Measurements from ENCODE around the gene GRIN1. TPM values are rescaled to one million over a fixed set of nuclear protein-coding genes. Genes with fewer than 3 reads are reported as not detected.

GRIN1 gene
- total and polyA plus RNA-seq, 7 experiments from 2014 or later = not detected

- H3K27ac ChIP-seq (ENCODE audit: low read depth, low read length) = peak overlapping the region; percentile 59
Measured at GRCh38 chr9:137112564-137113384, 26.2 kb upstream of the GRIN1 start.

GRCh38 chr9:137113385-137114159 is 25.4 kb upstream of the GRIN1 start:
- POLR2A ChIA-PET = interaction anchor here (0.6 to 3.6 kb wide), 8 partner anchors 13 to 129 kb away, joined by 3 to 21 read pairs (median 4); partner anchors contain the start of genes MAN1B1, RNF208 and TUBB4B
- Mint-ChIP-seq H3K4me3 (peak overlapping the region; percentile 36 to 81 (median 69)), H3K27me3 (no peaks in the 10 kb centered on the region), H3K4me1 (peaks cover 0 to 11% (median 5%) of the 10 kb centered on the region in 7 donors), H3K9me3 (no peaks in the 10 kb centered on the region), H3K27ac (peak overlapping the region in 5 of 9 donors; percentile 14 to 78 (median 38)), H3K36me3 (peaks cover 0 to 3% (median 0%) of the 10 kb centered on the region in 5 donors)
- Histone ChIP-seq H3K27me3 (ENCODE audit: control insufficient read depth in 2 of 2, insufficient read depth in 2 of 2, low read length in 2 of 2) (no peaks in the 10 kb centered on the region), H3K27ac (ENCODE audit: low read depth, low read length) (peak overlapping the region; percentile 59), H3K9me3 (ENCODE audit: control insufficient read depth in 2 of 3, low read length in 3 of 3) (no peaks in the 10 kb centered on the region), H3K36me3 (ENCODE audit: control insufficient read depth in 2 of 3, insufficient read depth in 3 of 3, low read length in 3 of 3) (peaks cover 0 to 47% (median 4%) of the 10 kb centered on the region in 3 experiments), H3K4me1 (ENCODE audit: control insufficient read depth in 2 of 2, insufficient read depth in 2 of 2, low read length in 2 of 2) (peaks cover 0 to 4% of the 10 kb centered on the region in 2 donors), H3K4me3 (ENCODE audit: low read length) (no peak overlapping the region)
- intact Hi-C loops (cut with micrococcal nuclease) = loop anchor here (1.0 to 2.0 kb wide), 7 partner anchors 15 to 322 kb away; partner anchors contain the start of genes MAN1B1 (in 1 of the 2), TMEM141 (in 1 of the 2) and TPRN (in 1 of the 2)
- CTCF ChIA-PET = interaction anchor here (2.5 kb wide), 1 partner anchor 18 kb away, joined by 11 read pairs; no protein-coding TSS in a partner anchor
- DNase-seq (peak in 2 of 9 donors; percentile 21 to 28), ATAC-seq (peak; percentile 53)

More at GRCh38 chr9:137112564-137113384, 26.2 kb upstream of the GRIN1 start:
- Histone ChIP-seq H3K36me3 (ENCODE audit: control insufficient read depth in 2 of 3, insufficient read depth in 3 of 3, low read length in 3 of 3) (peaks cover 0 to 54% (median 4%) of the 10 kb centered on the region in 3 experiments), H3K4me3 (ENCODE audit: low read length) (no peak overlapping the region), H3K9me3 (ENCODE audit: control insufficient read depth in 2 of 3, low read length in 3 of 3) (no peaks in the 10 kb centered on the region), H3K4me1 (ENCODE audit: control insufficient read depth in 2 of 2, insufficient read depth in 2 of 2, low read length in 2 of 2) (peaks cover 0 to 4% of the 10 kb centered on the region in 2 donors), H3K27me3 (ENCODE audit: control insufficient read depth in 2 of 2, insufficient read depth in 2 of 2, low read length in 2 of 2) (no peaks in the 10 kb centered on the region)
- ATAC-seq (no peak), DNase-seq (no peak)
- H3K27ac Mint-ChIP-seq = peak overlapping the region in 4 of 9 donors; percentile 14 to 43 (median 26)
- peak overlapping the region in 8 of 10 donors; percentile 47 to 81 (median 72) for H3K4me3 Mint-ChIP-seq
- peaks cover 0 to 3% (median 0%) of the 10 kb centered on the region in 5 donors for H3K36me3 Mint-ChIP-seq
- no peaks in the 10 kb centered on the region for H3K9me3 Mint-ChIP-seq
- no peaks in the 10 kb centered on the region for H3K27me3 Mint-ChIP-seq
- intact Hi-C loops (cut with micrococcal nuclease) = no loop called here
- ChIA-PET CTCF (no interaction called here), POLR2A (interaction anchor here (0.7 to 3.6 kb wide), 5 partner anchors 15 to 129 kb away, joined by 3 to 21 read pairs (median 3); partner anchors contain the start of genes MAN1B1 and TUBB4B)
- H3K4me1 Mint-ChIP-seq = peaks cover 0 to 11% (median 5%) of the 10 kb centered on the region in 7 donors

- ATAC-seq (peak; percentile 17), DNase-seq (no peak)
- H3K36me3 Mint-ChIP-seq = peaks cover 0 to 3% (median 0%) of the 10 kb centered on the region in 5 donors
- H3K4me3 Mint-ChIP-seq = peak overlapping the region in 9 of 10 donors; percentile 45 to 82 (median 66)
- POLR2A ChIA-PET = interaction anchor here (0.6 to 3.6 kb wide), 9 partner anchors 12 to 128 kb away, joined by 3 to 21 read pairs (median 4); partner anchors contain the start of genes MAN1B1, RNF208 and TUBB4B
- Histone ChIP-seq H3K4me3 (ENCODE audit: low read length) (peak overlapping the region; percentile 54), H3K27ac (ENCODE audit: low read depth, low read length) (peak overlapping the region; percentile 81), H3K36me3 (ENCODE audit: control insufficient read depth in 2 of 3, insufficient read depth in 3 of 3, low read length in 3 of 3) (peaks cover 0 to 40% (median 3%) of the 10 kb centered on the region in 3 experiments), H3K4me1 (ENCODE audit: control insufficient read depth in 2 of 2, insufficient read depth in 2 of 2, low read length in 2 of 2) (peaks cover 0 to 4% of the 10 kb centered on the region in 2 donors), H3K9me3 (ENCODE audit: control insufficient read depth in 2 of 3, low read length in 3 of 3) (no peaks in the 10 kb centered on the region), H3K27me3 (ENCODE audit: control insufficient read depth in 2 of 2, insufficient read depth in 2 of 2, low read length in 2 of 2) (no peaks in the 10 kb centered on the region)
- CTCF ChIA-PET = interaction anchor here (2.5 kb wide), 1 partner anchor 18 kb away, joined by 11 read pairs; no protein-coding TSS in a partner anchor
- H3K9me3 Mint-ChIP-seq = no peaks in the 10 kb centered on the region
- no peak overlapping the region for H3K27ac Mint-ChIP-seq
- H3K27me3 Mint-ChIP-seq = no peaks in the 10 kb centered on the region
- peaks cover 0 to 11% (median 5%) of the 10 kb centered on the region in 7 donors for H3K4me1 Mint-ChIP-seq
- intact Hi-C loops (cut with micrococcal nuclease) = loop anchor here (1.0 to 2.0 kb wide), 7 partner anchors 15 to 323 kb away; partner anchors contain the start of genes MAN1B1 (in 1 of the 2), TMEM141 (in 1 of the 2) and TPRN (in 1 of the 2)
Measured at GRCh38 chr9:137114220-137114612, 24.7 kb upstream of the GRIN1 start.

- H3K36me3 ChIP-seq (ENCODE audit: control insufficient read depth in 2 of 3, insufficient read depth in 3 of 3, low read length in 3 of 3) = peaks cover 0 to 34% (median 0%) of the 10 kb centered on the region in 3 experiments
- H3K27me3 ChIP-seq (ENCODE audit: control insufficient read depth in 2 of 2, insufficient read depth in 2 of 2, low read length in 2 of 2) = no peaks in the 10 kb centered on the region
- Mint-ChIP-seq H3K27ac (peak within 1 kb of the TSS in 4 of 9 donors; percentile 24 to 78 (median 40)), H3K4me1 (peaks cover 0 to 13% (median 6%) of the 10 kb centered on the region in 7 donors), H3K36me3 (peaks cover 0 to 3% (median 0%) of the 10 kb centered on the region in 5 donors), H3K27me3 (no peaks in the 10 kb centered on the region), H3K9me3 (no peaks in the 10 kb centered on the region), H3K4me3 (peak within 1 kb of the TSS; percentile 38 to 82 (median 69))
- CTCF ChIA-PET = interaction anchor here (1.4 to 2.5 kb wide), 2 partner anchors 10 to 19 kb away, joined by 4 to 11 read pairs; no protein-coding TSS in a partner anchor
- ATAC-seq = peak; percentile 93
- H3K4me3 ChIP-seq (ENCODE audit: low read length) = peak within 1 kb of the TSS; percentile 54
- no peaks in the 10 kb centered on the region for H3K9me3 ChIP-seq (ENCODE audit: control insufficient read depth in 2 of 3, low read length in 3 of 3)
- peak; percentile 63 to 88 (median 80) for DNase-seq
- H3K4me1 ChIP-seq (ENCODE audit: control insufficient read depth in 2 of 2, insufficient read depth in 2 of 2, low read length in 2 of 2) = peaks cover 0 to 4% of the 10 kb centered on the region in 2 donors
- intact Hi-C loops (cut with micrococcal nuclease) = loop anchor here (1.0 to 2.0 kb wide), 7 partner anchors 14 to 324 kb away; partner anchors contain the start of genes MAN1B1 (in 1 of the 2), TMEM141 (in 1 of the 2) and TPRN (in 1 of the 2)
- H3K27ac ChIP-seq (ENCODE audit: low read depth, low read length) = peak within 1 kb of the TSS; percentile 81
- POLR2A ChIA-PET = interaction anchor here (1.2 to 3.6 kb wide), 7 partner anchors 15 to 127 kb away, joined by 3 to 21 read pairs (median 5); partner anchors contain the start of genes ANAPC2 and MAN1B1
Measured at GRCh38 chr9:137114613-137115393, 24.2 kb upstream of the GRIN1 start, which contains the start of gene DPP7. TSS of gene DPP7 (minus strand) at chr9:137114733. CDS start at chr9:137114713, 20 bp downstream.

- Histone ChIP-seq H3K4me3 (ENCODE audit: low read length) (no peak overlapping the region), H3K9me3 (ENCODE audit: control insufficient read depth in 2 of 3, low read length in 3 of 3) (no peaks in the 10 kb centered on the region), H3K36me3 (ENCODE audit: control insufficient read depth in 2 of 3, insufficient read depth in 3 of 3, low read length in 3 of 3) (peaks cover 0 to 27% (median 0%) of the 10 kb centered on the region in 3 experiments), H3K27me3 (ENCODE audit: control insufficient read depth in 2 of 2, insufficient read depth in 2 of 2, low read length in 2 of 2) (no peaks in the 10 kb centered on the region), H3K4me1 (ENCODE audit: control insufficient read depth in 2 of 2, insufficient read depth in 2 of 2, low read length in 2 of 2) (peaks cover 0 to 4% of the 10 kb centered on the region in 2 donors), H3K27ac (ENCODE audit: low read depth, low read length) (no peak overlapping the region)
- Mint-ChIP-seq H3K4me1 (peaks cover 0 to 13% (median 6%) of the 10 kb centered on the region in 7 donors), H3K27me3 (no peaks in the 10 kb centered on the region), H3K27ac (no peak overlapping the region), H3K4me3 (peak overlapping the region in 3 of 10 donors; percentile 17 to 78 (median 51)), H3K36me3 (peaks cover 0 to 3% (median 0%) of the 10 kb centered on the region in 5 donors), H3K9me3 (no peaks in the 10 kb centered on the region)
- DNase-seq (no peak), ATAC-seq (no peak)
- ChIA-PET POLR2A (interaction anchor here (1.2 to 3.6 kb wide), 7 partner anchors 14 to 127 kb away, joined by 3 to 21 read pairs (median 5); partner anchors contain the start of genes ANAPC2 and MAN1B1), CTCF (interaction anchor here (1.4 to 2.5 kb wide), 2 partner anchors 9 to 20 kb away, joined by 4 to 11 read pairs; no protein-coding TSS in a partner anchor)
- intact Hi-C loops (cut with micrococcal nuclease) = loop anchor here in 1 of 2 donors (2.0 kb wide), 1 partner anchor 13 kb away; no protein-coding TSS in a partner anchor
Measured at GRCh38 chr9:137115394-137116026, 23.4 kb upstream of the GRIN1 start.
